Panc1 (cell line): ENCODE measurements around the gene DCAF15. TPM values are rescaled to one million over a fixed set of nuclear protein-coding genes. Genes with fewer than 3 reads are reported as not detected.

Experiments used
- ATAC-seq: fragments of 200-7000 bp; cut with Tn5 transposase; 2 replicates; pipeline ENCODE4 v1.9.1; 2020; ENCODE audit warnings: mild to moderate bottlenecking, moderate library complexity
- BruUV-seq: library from RNA; stranded (reverse); fragments of 400-500 nt; replicated peaks from 2 replicates; lab custom pipeline; 2021; lab: Mats Ljungman, UMichigan
- CTCF ChIA-PET: fragments of 300-600 bp; sonication (Branson Sonifier 250); formaldehyde crosslinking; loops from one replicate; lab custom pipeline; 2022; ENCODE audit warnings: antibody characterized with exemption; lab: Charles Lee
- POLR2A ChIA-PET: fragments of 300-600 bp; sonication (Branson Sonifier 250); formaldehyde crosslinking; loops from one replicate; lab custom pipeline; 2022; ENCODE audit warnings: antibody characterized with exemption; lab: Charles Lee
- DNase-seq: peaks from one replicate; pipeline ENCODE4 v3.0.0-alpha.2; 2010; ENCODE audit warnings: low read depth, low spot score
- H3K27ac ChIP-seq: 2 replicates; pipeline ENCODE4 v1.5.1; 2011; ENCODE audit warnings: mild to moderate bottlenecking, low read length, inconsistent platforms
- H3K27me3 ChIP-seq: fragments of 200-500 bp; sonication (Bioruptor generic); 2 replicates; pipeline ENCODE4 v1.6.0; 2014; ENCODE audit warnings: low read length, inconsistent platforms; ENCODE audit not compliant: control insufficient read depth, insufficient read depth
- H3K36me3 ChIP-seq: fragments of 200-500 bp; sonication (Bioruptor generic); 2 replicates; pipeline ENCODE4 v1.5.1; 2014; ENCODE audit warnings: inconsistent platforms, mild to moderate bottlenecking, low read length, moderate library complexity; ENCODE audit not compliant: control insufficient read depth, insufficient read depth
- H3K4me1 ChIP-seq: 2 replicates; pipeline ENCODE4 v1.5.1; 2011; ENCODE audit warnings: inconsistent platforms, mild to moderate bottlenecking, low read length, moderate library complexity; ENCODE audit not compliant: control insufficient read depth, insufficient read depth
- H3K4me3 ChIP-seq, 2 experiments: 2 replicates each; pipeline ENCODE4 v1.5.1; 2011 to 2012; ENCODE audit warnings: low read depth in 2 of 2, low read length in 2 of 2, mild to moderate bottlenecking in 2 of 2, inconsistent platforms in 1 of 2, moderate library complexity in 1 of 2
- H3K9me3 ChIP-seq: fragments of 200-500 bp; sonication (Bioruptor generic); 2 replicates; pipeline ENCODE4 v1.5.1; 2014; ENCODE audit warnings: low read depth, mild to moderate bottlenecking, inconsistent platforms, low read length, moderate library complexity; ENCODE audit not compliant: control insufficient read depth, insufficient read depth
- POLR2AphosphoS5 ChIP-seq: IDR thresholded peaks from 2 replicates; pipeline ENCODE4 v1.6.1; 2012; ENCODE audit warnings: mild to moderate bottlenecking, low read depth, low read length, moderate library complexity
- SIN3A ChIP-seq: IDR thresholded peaks from 2 replicates; pipeline ENCODE4 v1.6.1; 2012; ENCODE audit warnings: low read depth, mild to moderate bottlenecking, low read length, moderate library complexity, borderline replicate concordance; ENCODE audit not compliant: insufficient read depth
- TCF7L2 ChIP-seq: IDR thresholded peaks from 2 replicates; pipeline ENCODE4 v1.6.1; 2011; ENCODE audit warnings: mild to moderate bottlenecking, low read depth, low read length, inconsistent platforms
- in situ Hi-C: cut with HindIII; loops from 2 replicates; pipeline ENCODE4 v1.10.0; 2016; ENCODE audit warnings: low sequenced_read_pairs, low pct_unique_long_range_greater_than_20kb
- intact Hi-C: fragments of 100-400 bp; cut with micrococcal nuclease; formaldehyde crosslinking; loops from one replicate; pipeline ENCODE4 v1.10.0; 2022; ENCODE audit not compliant: unreplicated experiment
- total RNA-seq: library from RNA; stranded (reverse); gene quantifications from one replicate; pipeline ENCODE4 v1.2.1, GENCODE V29; 2021; ENCODE audit not compliant: unreplicated experiment
- TF ChIP-seq, protein P1 (sequence below): fragments of 450-650 bp; IDR thresholded peaks from 2 replicates; pipeline ENCODE4 v1.5.1; 2017; ENCODE audit warnings: mild to moderate bottlenecking
- TF ChIP-seq, protein P2 (sequence below), 2 experiments: IDR thresholded peaks; 2 replicates each; pipeline ENCODE4 v1.6.1; 2011 to 2012; ENCODE audit warnings: low read depth in 2 of 2, control low read depth in 1 of 2, low read length in 1 of 2, mild to moderate bottlenecking in 1 of 2, moderate library complexity in 1 of 2; ENCODE audit not compliant: insufficient read depth in 1 of 2

DCAF15 gene
- total RNA-seq, 1 experiment from 2014 or later, result 38.8 TPM

DNA sequence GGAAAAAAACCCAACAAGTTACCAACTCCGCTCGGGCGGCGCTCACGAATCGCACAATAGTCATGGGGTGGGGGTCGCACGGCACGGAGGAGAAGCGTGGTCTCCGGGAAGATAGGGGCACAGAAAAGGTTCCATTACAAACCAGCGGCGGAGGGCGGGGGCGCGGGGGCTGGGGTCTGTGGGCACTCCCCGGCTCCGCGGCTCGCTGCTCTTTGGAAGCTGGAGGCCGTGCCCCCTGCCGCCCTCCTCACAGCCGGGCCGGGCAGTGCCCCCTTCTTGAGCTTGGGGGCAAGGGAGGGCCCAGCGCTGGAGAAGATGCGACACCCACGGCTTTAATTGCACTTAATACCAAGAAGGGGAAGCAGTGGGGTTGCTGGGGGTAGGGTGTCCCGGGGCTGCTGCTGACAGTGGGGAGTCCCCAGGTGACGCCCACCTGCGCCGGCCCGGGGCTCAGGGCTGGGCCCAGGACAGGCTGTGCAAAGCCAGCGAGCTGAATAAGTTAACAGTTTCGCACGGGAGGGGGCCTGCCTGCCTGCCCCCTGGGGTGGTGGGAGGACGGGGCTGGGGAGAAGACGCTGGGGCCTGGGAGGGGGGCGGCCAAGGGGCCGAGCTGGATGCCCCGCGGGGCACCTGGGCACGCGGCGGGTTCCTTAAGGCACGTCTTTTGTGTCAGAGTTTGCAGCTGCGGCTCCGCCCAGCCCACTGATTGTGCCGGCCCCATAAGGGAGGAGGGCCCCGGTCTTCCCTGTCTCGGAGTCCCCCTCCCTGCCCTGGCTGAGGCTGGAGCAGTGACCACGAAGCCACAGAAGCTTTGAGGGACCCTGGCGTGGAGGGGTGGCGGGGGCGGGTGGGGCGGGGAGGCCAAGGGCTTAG lies 9.8 kb downstream of the DCAF15 start:
- TF ChIP-seq POLR2AphosphoS5, result peak; percentile 5; the same call in 1 of the 2 replicates
- TF ChIP-seq, protein P1, sequence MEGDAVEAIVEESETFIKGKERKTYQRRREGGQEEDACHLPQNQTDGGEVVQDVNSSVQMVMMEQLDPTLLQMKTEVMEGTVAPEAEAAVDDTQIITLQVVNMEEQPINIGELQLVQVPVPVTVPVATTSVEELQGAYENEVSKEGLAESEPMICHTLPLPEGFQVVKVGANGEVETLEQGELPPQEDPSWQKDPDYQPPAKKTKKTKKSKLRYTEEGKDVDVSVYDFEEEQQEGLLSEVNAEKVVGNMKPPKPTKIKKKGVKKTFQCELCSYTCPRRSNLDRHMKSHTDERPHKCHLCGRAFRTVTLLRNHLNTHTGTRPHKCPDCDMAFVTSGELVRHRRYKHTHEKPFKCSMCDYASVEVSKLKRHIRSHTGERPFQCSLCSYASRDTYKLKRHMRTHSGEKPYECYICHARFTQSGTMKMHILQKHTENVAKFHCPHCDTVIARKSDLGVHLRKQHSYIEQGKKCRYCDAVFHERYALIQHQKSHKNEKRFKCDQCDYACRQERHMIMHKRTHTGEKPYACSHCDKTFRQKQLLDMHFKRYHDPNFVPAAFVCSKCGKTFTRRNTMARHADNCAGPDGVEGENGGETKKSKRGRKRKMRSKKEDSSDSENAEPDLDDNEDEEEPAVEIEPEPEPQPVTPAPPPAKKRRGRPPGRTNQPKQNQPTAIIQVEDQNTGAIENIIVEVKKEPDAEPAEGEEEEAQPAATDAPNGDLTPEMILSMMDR, result no peak
- H3K27ac ChIP-seq, result no peak overlapping the region
- intact Hi-C loops, result no loop called here
- peak; percentile 54 for ATAC-seq
- DNase-seq, result no peak
- no peaks in the 10 kb centered on the region for H3K4me1 ChIP-seq
- no peak overlapping the region for H3K4me3 ChIP-seq
- H3K27me3 ChIP-seq, result no peaks in the 10 kb centered on the region
- ChIA-PET CTCF (interaction anchor here (0.7 kb wide), 1 partner anchor 61 kb away, joined by 16 read pairs; no protein-coding TSS in a partner anchor), POLR2A (no interaction called here)
- in situ Hi-C loops, result no loop called here
- no peaks in the 10 kb centered on the region for H3K9me3 ChIP-seq
- H3K36me3 ChIP-seq, result no peaks in the 10 kb centered on the region
- BruUV-seq, result no TSS peak

DNA sequence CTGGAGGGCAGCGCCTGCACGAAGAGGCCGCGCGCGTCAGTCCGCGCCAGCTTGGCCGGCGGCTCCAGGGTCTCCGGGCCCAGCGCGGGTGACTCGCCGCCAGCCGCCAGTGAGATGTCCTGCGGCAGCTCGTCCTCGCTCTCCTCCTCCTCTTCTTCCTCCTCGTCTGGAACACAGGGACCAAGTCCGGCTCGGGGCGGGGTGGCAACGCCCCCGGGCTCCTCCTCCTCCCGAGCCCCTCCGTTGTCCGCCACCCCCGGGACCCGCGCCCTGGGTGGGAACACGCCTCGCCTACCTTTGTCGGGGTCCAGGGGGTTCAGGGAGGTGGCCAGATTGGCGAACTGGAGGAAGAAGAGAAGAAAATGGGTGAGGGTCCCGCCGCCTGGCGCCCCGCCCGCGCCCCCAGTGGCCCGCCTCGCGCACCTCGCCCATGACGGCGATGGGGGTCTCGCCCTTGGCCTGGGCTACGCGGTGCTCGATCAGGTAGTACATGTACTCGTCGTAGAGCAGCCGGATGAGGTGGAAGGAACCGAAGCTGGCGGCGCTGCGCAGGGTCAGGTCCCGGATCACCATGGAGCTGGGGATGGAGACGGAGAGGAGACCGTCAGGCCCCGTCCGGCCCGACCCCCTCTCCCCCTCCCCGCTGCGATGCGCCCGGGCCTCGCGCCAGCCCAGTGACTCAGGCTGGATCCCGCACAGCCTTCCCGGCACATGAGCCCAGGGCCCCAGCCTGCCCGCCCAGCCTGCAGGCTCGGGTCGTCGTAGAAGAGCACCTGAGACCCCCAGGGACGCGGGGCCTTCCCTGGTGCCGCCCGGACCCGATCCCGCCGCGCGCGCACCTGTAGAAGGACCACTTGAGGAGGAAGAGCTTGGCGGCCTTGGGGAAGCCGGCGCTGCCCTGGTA lies 10.6 kb downstream of the DCAF15 start:
- POLR2A ChIA-PET, result no interaction called here
- DNase-seq, result no peak
- Histone ChIP-seq H3K4me1 (no peaks in the 10 kb centered on the region), H3K4me3 (no peak overlapping the region), H3K27me3 (no peaks in the 10 kb centered on the region), H3K36me3 (no peaks in the 10 kb centered on the region), H3K27ac (no peak overlapping the region), H3K9me3 (no peaks in the 10 kb centered on the region)
- TF ChIP-seq, protein P1, result no peak
- TF ChIP-seq SIN3A, result no peak
- TF ChIP-seq POLR2AphosphoS5, result no peak
- no peak for TF ChIP-seq TCF7L2
- TF ChIP-seq, protein P2, sequence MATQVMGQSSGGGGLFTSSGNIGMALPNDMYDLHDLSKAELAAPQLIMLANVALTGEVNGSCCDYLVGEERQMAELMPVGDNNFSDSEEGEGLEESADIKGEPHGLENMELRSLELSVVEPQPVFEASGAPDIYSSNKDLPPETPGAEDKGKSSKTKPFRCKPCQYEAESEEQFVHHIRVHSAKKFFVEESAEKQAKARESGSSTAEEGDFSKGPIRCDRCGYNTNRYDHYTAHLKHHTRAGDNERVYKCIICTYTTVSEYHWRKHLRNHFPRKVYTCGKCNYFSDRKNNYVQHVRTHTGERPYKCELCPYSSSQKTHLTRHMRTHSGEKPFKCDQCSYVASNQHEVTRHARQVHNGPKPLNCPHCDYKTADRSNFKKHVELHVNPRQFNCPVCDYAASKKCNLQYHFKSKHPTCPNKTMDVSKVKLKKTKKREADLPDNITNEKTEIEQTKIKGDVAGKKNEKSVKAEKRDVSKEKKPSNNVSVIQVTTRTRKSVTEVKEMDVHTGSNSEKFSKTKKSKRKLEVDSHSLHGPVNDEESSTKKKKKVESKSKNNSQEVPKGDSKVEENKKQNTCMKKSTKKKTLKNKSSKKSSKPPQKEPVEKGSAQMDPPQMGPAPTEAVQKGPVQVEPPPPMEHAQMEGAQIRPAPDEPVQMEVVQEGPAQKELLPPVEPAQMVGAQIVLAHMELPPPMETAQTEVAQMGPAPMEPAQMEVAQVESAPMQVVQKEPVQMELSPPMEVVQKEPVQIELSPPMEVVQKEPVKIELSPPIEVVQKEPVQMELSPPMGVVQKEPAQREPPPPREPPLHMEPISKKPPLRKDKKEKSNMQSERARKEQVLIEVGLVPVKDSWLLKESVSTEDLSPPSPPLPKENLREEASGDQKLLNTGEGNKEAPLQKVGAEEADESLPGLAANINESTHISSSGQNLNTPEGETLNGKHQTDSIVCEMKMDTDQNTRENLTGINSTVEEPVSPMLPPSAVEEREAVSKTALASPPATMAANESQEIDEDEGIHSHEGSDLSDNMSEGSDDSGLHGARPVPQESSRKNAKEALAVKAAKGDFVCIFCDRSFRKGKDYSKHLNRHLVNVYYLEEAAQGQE (IDR thresholded peaks at IDR 0.05; ENCODE audit: insufficient read depth in 1 of 2, low read depth in 2 of 2, low read length in 1 of 2), result no peak
- BruUV-seq, result no TSS peak
- intact Hi-C loops, result no loop called here
- ATAC-seq, result no peak
- in situ Hi-C loops, result no loop called here
- CTCF ChIA-PET, result no interaction called here
